NCI-H146 treated with DMSO at 0.1 percent for 48 hours (cell line): ENCODE data around the gene INSYN2B.

Source experiments
- DNase-seq: peaks from one replicate; lab custom pipeline; 2025; ENCODE audit not compliant: unreplicated experiment; lab: John Stamatoyannopoulos, UW

The INSYN2B gene

GRCh38 chr5:169980418-169981053 lies at the start of gene INSYN2B:
Gene INSYN2B, minus strand, starts transcription at chr5:169980495. Its CDS starts 96,597 bp downstream, at chr5:169883898.
- no peak for DNase-seq

GRCh38 chr5:170028124-170028523 lies 47.8 kb upstream of the INSYN2B start:
- no peak for DNase-seq

- DNase-seq: no peak
Measured at GRCh38 chr5:170025853-170026252, 45.6 kb upstream of the INSYN2B start.

GRCh38 chr5:170021506-170021905 lies 41.2 kb upstream of the INSYN2B start:
- no peak for DNase-seq

GRCh38 chr5:170020423-170020822 lies 40.1 kb upstream of the INSYN2B start:
- no peak for DNase-seq

GRCh38 chr5:170012622-170013021 lies 32.3 kb upstream of the INSYN2B start:
- DNase-seq: no peak

- DNase-seq: no peak
Measured at GRCh38 chr5:170011751-170012150, 31.5 kb upstream of the INSYN2B start.

GRCh38 chr5:170010595-170010994 lies 30.3 kb upstream of the INSYN2B start:
- no peak for DNase-seq

GRCh38 chr5:170008376-170008775 lies 28.1 kb upstream of the INSYN2B start:
- no peak for DNase-seq

GRCh38 chr5:170006021-170006420 lies 25.7 kb upstream of the INSYN2B start:
- no peak for DNase-seq

- no peak for DNase-seq
Measured at GRCh38 chr5:170000155-170000554, 19.9 kb upstream of the INSYN2B start.

GRCh38 chr5:169999621-170000020 lies 19.3 kb upstream of the INSYN2B start:
- DNase-seq: no peak

- no peak for DNase-seq
Measured at GRCh38 chr5:169997798-169998197, 17.5 kb upstream of the INSYN2B start.

GRCh38 chr5:169993485-169993790 lies 13.1 kb upstream of the INSYN2B start:
- DNase-seq: no peak

- DNase-seq: no peak
Measured at GRCh38 chr5:169992789-169993484, 12.6 kb upstream of the INSYN2B start.

- no peak for DNase-seq
Measured at GRCh38 chr5:169991115-169991869, 11.0 kb upstream of the INSYN2B start.

- no peak for DNase-seq
Measured at GRCh38 chr5:169989365-169989764, 9.1 kb upstream of the INSYN2B start.

- DNase-seq: no peak
Measured at GRCh38 chr5:169988947-169989346, 8.7 kb upstream of the INSYN2B start.

GRCh38 chr5:169988206-169988605 lies 7.9 kb upstream of the INSYN2B start:
- DNase-seq: no peak

- no peak for DNase-seq
Measured at GRCh38 chr5:169979871-169980270, 424 bp downstream of the INSYN2B start.

GRCh38 chr5:169978714-169979113 lies 1.6 kb downstream of the INSYN2B start:
- DNase-seq: no peak

GRCh38 chr5:169974121-169974770 lies 6.0 kb downstream of the INSYN2B start:
- no peak for DNase-seq
